ENCODE data around the gene LGALS4.
"Not testable (repeated sequence)": the region's sequence is repeated elsewhere in the genome, so short reads cannot be mapped to it uniquely, and the experiment has no call there.

DNA sequence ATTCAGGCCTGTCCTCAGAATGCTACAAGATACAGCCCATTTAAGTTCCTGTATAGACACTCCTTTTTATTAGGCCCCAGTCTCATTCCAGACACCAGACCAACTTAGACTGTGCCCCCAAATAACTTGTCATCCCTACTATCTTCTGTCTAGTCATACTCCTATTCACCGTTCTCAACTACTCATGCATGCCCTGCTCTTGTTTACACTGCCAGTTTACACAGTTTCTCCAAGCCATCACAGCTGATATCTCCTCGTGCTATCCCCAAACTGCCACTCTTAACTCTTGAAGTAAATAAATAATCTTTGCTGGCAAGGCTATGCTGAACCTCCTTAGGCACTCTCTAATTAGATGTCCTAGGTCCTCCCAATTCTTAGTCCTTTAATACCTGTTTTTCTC lies 58.5 kb downstream of the LGALS4 start:
- not testable (repeated sequence) for TF ChIP-seq EZH2 (IDR thresholded peaks at IDR 0.05; ENCODE audit: low read depth)
- TF ChIP-seq, protein P1, sequence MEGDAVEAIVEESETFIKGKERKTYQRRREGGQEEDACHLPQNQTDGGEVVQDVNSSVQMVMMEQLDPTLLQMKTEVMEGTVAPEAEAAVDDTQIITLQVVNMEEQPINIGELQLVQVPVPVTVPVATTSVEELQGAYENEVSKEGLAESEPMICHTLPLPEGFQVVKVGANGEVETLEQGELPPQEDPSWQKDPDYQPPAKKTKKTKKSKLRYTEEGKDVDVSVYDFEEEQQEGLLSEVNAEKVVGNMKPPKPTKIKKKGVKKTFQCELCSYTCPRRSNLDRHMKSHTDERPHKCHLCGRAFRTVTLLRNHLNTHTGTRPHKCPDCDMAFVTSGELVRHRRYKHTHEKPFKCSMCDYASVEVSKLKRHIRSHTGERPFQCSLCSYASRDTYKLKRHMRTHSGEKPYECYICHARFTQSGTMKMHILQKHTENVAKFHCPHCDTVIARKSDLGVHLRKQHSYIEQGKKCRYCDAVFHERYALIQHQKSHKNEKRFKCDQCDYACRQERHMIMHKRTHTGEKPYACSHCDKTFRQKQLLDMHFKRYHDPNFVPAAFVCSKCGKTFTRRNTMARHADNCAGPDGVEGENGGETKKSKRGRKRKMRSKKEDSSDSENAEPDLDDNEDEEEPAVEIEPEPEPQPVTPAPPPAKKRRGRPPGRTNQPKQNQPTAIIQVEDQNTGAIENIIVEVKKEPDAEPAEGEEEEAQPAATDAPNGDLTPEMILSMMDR (conservative IDR thresholded peaks at IDR 0.05) = not testable (repeated sequence)

Measured in PC-9 (cell line).